Progenitor cell of endocrine pancreas (in vitro differentiated cells): ENCODE data around the gene ORAI2. TPM values are rescaled to one million over a fixed set of nuclear protein-coding genes. Genes with fewer than 3 reads are reported as not detected.
A peak's percentile ranks its signal among the peaks of the same experiment; 100 is the strongest.

Experiments used
- DNase-seq: peaks from one replicate; pipeline ENCODE4 v3.0.0; 2021; ENCODE audit warnings: low spot score; ENCODE audit not compliant: unreplicated experiment
- H3K27ac Mint-ChIP-seq: 2 replicates; pipeline ENCODE4 v1.8.0; 2021; ENCODE audit warnings: mild to moderate bottlenecking, moderate library complexity, mixed read lengths
- H3K27me3 Mint-ChIP-seq: 2 replicates; pipeline ENCODE4 v1.8.0; 2021; ENCODE audit warnings: mixed read lengths
- H3K36me3 Mint-ChIP-seq: 2 replicates; pipeline ENCODE4 v1.8.0; 2022; ENCODE audit warnings: mixed read lengths; ENCODE audit not compliant: insufficient read depth
- H3K4me1 Mint-ChIP-seq: 2 replicates; pipeline ENCODE4 v1.8.0; 2021; ENCODE audit warnings: low read depth, mixed read lengths
- H3K4me3 Mint-ChIP-seq: 2 replicates; pipeline ENCODE4 v1.8.0; 2021; ENCODE audit warnings: low read depth, mild to moderate bottlenecking, moderate library complexity, mixed read lengths
- H3K9me3 Mint-ChIP-seq: 2 replicates; pipeline ENCODE4 v1.8.0; 2021; ENCODE audit warnings: low read depth, mixed read lengths
- total RNA-seq: library from RNA; stranded (reverse); gene quantifications from 2 replicates; pipeline ENCODE4 v1.2.1, GENCODE V29; 2021
- TF ChIP-seq, protein P1 (sequence below): fragments of 200-600 bp; sonication (generic); IDR thresholded peaks from one replicate; pipeline ENCODE4 v1.5.0; 2021; ENCODE audit warnings: antibody characterized with exemption, mild to moderate bottlenecking; ENCODE audit not compliant: unreplicated experiment

Gene ORAI2
- total RNA-seq, 1 donor from 2014 or later = 41.8 TPM

DNA sequence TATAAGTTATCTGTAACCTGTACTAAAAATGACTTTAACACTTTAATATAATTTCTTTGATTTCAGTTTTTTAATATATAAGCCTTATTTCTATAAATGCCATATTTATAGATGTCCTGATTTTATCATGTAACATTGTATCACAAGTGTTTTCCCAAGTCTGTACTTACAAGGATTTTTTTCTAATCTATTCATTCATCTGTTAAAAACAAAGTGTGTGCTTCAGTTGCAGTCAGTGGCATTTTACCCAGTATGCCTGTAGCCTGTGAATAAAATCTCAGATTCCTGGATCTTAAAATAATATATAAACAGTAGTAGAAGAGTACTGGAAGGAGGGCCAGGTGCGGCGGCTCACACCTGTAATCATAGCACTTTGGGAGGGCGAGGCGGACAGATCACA lies 19.8 kb upstream of the ORAI2 start:
- peaks cover 50% of the 10 kb centered on the region for H3K36me3 Mint-ChIP-seq

DNA sequence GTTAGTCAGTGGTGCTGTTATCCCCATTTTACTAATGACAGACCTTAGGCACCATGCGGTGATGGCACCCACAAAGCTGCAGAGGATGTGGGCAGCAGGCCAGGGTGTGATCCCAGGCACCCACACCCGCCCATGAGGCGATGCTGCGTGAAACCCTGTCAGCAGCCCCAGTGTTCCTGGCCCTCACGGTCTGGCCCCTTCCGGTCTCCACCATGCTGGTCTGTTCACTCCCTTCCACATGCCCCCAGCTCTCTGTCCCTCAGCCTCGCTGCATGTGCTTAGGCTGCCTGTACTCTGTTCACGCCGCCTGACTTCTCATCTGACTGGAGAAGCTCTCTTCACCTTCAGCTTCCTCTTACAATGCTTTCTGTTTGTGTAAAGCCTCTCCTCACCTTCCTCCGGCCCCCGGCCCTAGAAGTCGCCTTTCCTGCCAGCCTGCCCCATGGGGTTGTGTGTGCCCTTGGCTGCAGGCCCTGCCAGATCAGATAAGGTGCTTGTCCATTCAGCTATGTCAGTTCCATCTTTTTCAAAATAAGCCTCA lies 17.6 kb upstream of the ORAI2 start:
- Mint-ChIP-seq H3K36me3 (peaks cover 38% of the 10 kb centered on the region), H3K4me3 (no peak overlapping the region), H3K9me3 (no peaks in the 10 kb centered on the region), H3K27ac (peak overlapping the region; percentile 69), H3K4me1 (no peaks in the 10 kb centered on the region), H3K27me3 (no peaks in the 10 kb centered on the region)
- no peak for DNase-seq
- TF ChIP-seq, protein P1, sequence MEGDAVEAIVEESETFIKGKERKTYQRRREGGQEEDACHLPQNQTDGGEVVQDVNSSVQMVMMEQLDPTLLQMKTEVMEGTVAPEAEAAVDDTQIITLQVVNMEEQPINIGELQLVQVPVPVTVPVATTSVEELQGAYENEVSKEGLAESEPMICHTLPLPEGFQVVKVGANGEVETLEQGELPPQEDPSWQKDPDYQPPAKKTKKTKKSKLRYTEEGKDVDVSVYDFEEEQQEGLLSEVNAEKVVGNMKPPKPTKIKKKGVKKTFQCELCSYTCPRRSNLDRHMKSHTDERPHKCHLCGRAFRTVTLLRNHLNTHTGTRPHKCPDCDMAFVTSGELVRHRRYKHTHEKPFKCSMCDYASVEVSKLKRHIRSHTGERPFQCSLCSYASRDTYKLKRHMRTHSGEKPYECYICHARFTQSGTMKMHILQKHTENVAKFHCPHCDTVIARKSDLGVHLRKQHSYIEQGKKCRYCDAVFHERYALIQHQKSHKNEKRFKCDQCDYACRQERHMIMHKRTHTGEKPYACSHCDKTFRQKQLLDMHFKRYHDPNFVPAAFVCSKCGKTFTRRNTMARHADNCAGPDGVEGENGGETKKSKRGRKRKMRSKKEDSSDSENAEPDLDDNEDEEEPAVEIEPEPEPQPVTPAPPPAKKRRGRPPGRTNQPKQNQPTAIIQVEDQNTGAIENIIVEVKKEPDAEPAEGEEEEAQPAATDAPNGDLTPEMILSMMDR = no peak

More for the DNA sequence above, 19.8 kb upstream of the ORAI2 start:
- no peak for DNase-seq
- no peaks in the 10 kb centered on the region for H3K27me3 Mint-ChIP-seq
- TF ChIP-seq, protein P1 = no peak
- no peak overlapping the region for H3K4me3 Mint-ChIP-seq
- H3K4me1 Mint-ChIP-seq = no peaks in the 10 kb centered on the region
- H3K9me3 Mint-ChIP-seq = peaks cover 7% of the 10 kb centered on the region
- H3K27ac Mint-ChIP-seq = no peak overlapping the region

GRCh38 chr7:102416406-102416805 lies 17.0 kb upstream of the ORAI2 start:
- TF ChIP-seq, protein P1 = no peak
- Mint-ChIP-seq H3K4me3 (no peak overlapping the region), H3K27ac (no peak overlapping the region), H3K27me3 (no peaks in the 10 kb centered on the region), H3K9me3 (no peaks in the 10 kb centered on the region), H3K36me3 (peaks cover 37% of the 10 kb centered on the region), H3K4me1 (no peaks in the 10 kb centered on the region)
- no peak for DNase-seq

GRCh38 chr7:102417105-102417504 lies 16.3 kb upstream of the ORAI2 start:
- Mint-ChIP-seq H3K36me3 (peaks cover 33% of the 10 kb centered on the region), H3K4me3 (no peak overlapping the region), H3K27ac (no peak overlapping the region), H3K9me3 (no peaks in the 10 kb centered on the region), H3K4me1 (no peaks in the 10 kb centered on the region), H3K27me3 (no peaks in the 10 kb centered on the region)
- TF ChIP-seq, protein P1 = no peak
- DNase-seq = no peak

GRCh38 chr7:102418592-102418991 lies 14.8 kb upstream of the ORAI2 start:
- no peaks in the 10 kb centered on the region for H3K27me3 Mint-ChIP-seq
- H3K36me3 Mint-ChIP-seq = peaks cover 29% of the 10 kb centered on the region
- no peaks in the 10 kb centered on the region for H3K4me1 Mint-ChIP-seq
- H3K4me3 Mint-ChIP-seq = no peak overlapping the region
- no peak for DNase-seq
- TF ChIP-seq, protein P1 = no peak
- H3K9me3 Mint-ChIP-seq = no peaks in the 10 kb centered on the region
- H3K27ac Mint-ChIP-seq = no peak overlapping the region
